HG03575 (cell line): ENCODE results near the gene CDH5.

ENCODE experiments used
- ATAC-seq: cut with Tn5 transposase; IDR thresholded peaks from one replicate; pipeline ENCODE4 v1.9.1; 2021; ENCODE audit not compliant: unreplicated experiment, insufficient number of reproducible peaks, low FRiP score; ENCODE audit errors: extremely low read depth

The CDH5 gene

DNA sequence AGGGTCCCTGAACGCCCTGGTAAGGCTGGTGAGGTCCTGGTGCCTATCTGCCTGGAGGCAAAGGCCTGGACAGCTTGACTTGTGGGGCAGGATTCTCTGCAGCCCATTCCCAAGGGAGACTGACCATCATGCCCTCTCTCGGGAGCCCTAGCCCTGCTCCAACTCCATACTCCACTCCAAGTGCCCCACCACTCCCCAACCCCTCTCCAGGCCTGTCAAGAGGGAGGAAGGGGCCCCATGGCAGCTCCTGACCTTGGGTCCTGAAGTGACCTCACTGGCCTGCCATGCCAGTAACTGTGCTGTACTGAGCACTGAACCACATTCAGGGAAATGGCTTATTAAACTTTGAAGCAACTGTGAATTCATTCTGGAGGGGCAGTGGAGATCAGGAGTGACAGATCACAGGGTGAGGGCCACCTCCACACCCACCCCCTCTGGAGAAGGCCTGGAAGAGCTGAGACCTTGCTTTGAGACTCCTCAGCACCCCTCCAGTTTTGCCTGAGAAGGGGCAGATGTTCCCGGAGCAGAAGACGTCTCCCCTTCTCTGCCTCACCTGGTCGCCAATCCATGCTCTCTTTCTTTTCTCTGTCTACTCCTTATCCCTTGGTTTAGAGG, 37.1 kb downstream of the CDH5 start:
- ATAC-seq, result no peak

DNA sequence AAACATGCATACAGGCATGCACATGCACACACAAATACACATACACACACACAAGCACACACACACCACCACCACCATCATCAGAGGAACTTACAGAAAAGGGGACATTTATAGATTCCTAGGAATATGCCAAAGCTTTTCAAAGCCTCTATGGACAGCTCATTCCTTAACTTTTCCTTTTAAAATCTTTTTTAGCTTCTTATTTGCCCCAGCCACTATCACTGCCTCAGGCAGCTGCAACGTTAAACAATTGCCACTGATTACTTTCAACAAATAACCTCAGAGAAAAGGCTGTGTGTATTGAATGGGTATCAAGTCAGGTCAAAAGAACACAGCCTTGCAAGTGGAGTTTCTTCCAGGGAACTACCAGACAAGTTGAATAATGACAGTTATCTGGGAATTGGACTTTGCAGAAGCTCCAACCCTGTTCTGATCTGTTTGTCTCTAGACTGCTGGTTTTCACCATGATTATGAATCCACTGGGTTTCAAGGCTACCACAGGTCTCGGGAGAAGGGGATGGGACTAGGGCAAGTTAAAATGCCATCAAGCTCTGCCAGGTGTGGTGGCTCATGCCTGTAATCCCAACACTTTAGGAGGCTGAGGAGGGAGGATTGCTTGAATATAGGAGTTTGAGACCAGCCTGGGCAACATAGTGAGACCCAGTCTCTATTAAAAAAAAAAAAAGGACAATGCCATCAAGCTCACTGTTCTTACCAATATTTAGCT, 38.7 kb downstream of the CDH5 start:
- no peak for ATAC-seq

GRCh38 chr16:66406534-66407221, 40.2 kb downstream of the CDH5 start:
- no peak for ATAC-seq

DNA sequence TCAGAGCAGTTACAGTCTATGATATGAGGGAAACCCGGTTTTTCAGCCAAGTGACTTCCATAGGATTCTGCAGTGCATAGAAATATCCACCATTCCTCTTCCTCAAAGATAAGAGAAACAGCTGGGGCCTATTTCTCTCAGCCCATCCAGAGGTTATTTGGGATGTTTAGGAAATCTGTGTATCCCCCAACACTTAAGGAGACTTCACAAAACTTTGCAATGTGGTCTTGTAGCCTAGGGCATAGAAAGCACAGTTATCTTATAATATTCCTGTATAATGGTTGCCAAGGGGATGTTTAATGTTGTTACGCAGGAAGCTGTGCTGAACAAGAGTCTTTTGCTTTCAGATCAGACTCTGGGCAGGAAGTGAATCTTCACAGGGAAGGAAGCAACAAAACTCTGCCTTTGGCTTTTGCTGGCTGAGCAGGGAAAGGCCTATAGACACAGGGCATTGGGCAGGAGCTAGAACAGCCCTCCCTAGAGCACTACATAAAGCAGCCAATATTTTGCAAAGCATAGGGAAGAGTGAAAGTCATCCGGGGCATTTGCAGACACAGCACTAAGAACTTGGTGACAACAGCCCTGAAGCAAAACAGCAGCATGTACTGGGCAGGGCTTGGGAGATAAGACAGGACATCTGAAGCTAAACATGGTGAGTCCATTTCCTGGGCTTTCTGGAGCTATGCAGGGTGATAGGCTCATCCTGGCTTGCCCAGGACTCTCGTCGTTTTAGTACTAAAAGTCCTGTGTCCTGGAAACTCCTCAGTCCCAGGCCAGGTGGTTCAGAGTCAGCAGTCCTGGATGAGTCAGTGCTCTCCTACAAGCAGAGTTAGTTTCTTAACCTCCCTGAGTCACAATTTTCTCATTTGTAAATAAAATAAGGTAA, 41.9 kb downstream of the CDH5 start:
- no peak for ATAC-seq

GRCh38 chr16:66409156-66409555, 42.7 kb downstream of the CDH5 start:
- no peak for ATAC-seq

DNA sequence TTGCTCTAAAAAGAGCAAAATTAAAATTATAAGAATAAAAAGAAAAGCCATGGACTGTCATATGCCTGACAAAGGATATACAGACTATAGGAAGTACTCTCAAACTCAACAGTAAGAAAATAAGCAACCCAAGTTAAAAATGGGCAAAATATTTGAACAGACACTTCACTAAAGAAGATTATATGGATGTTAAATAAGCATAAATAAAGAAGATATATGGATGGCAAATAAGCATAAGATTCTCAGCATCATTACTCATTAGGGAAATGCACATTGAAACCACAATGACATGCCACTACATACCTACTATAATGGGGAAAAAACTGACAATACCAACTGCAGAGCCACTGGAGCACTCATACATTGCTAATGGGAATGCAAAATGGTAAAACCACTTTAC, 45.7 kb downstream of the CDH5 start:
- ATAC-seq, result no peak

DNA sequence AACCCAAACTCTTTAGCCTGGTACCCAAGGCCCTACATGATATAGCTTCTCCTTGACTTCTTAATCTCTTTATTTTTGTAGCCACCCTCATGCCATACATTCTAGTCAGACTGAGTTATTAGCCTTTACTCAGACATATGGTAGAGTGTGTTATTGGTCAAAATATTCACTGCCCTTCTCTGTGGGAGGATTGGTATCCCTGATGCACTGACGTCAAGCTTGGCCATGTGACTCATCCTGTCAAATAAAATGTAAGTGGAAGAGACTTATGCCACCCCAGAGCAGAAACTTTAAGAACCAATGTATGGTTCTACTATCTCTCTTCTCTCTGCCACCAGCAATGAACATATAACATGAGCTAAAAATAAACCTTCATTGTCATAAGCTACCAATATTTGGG, 48.4 kb downstream of the CDH5 start:
- ATAC-seq, result no peak

DNA sequence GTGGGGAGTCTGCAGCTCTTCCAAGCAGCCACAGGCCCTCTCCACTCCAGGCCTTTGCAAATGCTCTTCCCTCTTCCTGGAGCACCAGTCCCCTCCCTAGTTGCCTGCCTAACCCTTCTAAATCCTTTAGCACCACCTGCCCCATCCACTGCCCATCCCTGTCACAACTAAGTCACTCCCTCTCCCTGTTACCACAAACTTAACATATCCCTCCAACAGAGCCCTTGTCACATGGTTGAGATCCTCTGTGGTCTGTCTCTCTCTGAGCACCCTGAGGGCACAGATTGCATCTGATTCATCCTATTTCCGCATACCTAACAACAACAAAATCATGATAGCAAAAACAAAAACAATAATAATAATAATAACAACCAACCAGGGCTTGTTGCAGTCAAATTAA, 49.6 kb downstream of the CDH5 start:
- ATAC-seq, result no peak

- ATAC-seq, result no peak
Observed at GRCh38 chr16:66416939-66417700, 50.6 kb downstream of the CDH5 start.

- ATAC-seq, result no peak
Observed at GRCh38 chr16:66418165-66418962, 51.9 kb downstream of the CDH5 start.

GRCh38 chr16:66419527-66419926, 53.0 kb downstream of the CDH5 start:
- no peak for ATAC-seq

GRCh38 chr16:66420396-66420795, 53.9 kb downstream of the CDH5 start:
- ATAC-seq, result no peak

GRCh38 chr16:66421891-66422290, 55.4 kb downstream of the CDH5 start:
- no peak for ATAC-seq

GRCh38 chr16:66422366-66422765, 55.9 kb downstream of the CDH5 start:
- no peak for ATAC-seq

DNA sequence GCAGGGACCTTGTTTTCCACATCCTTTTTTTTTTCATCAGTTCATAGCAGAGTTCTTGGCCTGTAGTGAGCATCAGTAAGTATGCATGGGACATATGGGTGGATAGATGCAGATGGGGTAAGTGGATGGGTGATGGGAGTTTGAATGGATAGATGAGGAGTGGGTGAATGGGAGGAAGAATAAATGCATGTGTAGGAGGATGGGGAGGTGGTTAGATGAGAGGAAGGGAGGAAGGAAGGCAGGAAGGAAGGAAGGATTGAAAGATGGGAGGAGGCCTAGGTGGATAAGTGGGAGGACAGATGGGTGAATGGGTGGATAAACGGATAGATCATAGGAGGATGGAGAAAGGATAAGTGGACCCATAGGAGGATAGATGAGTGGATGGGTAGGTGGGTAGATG, 56.7 kb downstream of the CDH5 start:
- ATAC-seq, result no peak

- ATAC-seq, result no peak
Observed at GRCh38 chr16:66425651-66426050, 59.2 kb downstream of the CDH5 start.

DNA sequence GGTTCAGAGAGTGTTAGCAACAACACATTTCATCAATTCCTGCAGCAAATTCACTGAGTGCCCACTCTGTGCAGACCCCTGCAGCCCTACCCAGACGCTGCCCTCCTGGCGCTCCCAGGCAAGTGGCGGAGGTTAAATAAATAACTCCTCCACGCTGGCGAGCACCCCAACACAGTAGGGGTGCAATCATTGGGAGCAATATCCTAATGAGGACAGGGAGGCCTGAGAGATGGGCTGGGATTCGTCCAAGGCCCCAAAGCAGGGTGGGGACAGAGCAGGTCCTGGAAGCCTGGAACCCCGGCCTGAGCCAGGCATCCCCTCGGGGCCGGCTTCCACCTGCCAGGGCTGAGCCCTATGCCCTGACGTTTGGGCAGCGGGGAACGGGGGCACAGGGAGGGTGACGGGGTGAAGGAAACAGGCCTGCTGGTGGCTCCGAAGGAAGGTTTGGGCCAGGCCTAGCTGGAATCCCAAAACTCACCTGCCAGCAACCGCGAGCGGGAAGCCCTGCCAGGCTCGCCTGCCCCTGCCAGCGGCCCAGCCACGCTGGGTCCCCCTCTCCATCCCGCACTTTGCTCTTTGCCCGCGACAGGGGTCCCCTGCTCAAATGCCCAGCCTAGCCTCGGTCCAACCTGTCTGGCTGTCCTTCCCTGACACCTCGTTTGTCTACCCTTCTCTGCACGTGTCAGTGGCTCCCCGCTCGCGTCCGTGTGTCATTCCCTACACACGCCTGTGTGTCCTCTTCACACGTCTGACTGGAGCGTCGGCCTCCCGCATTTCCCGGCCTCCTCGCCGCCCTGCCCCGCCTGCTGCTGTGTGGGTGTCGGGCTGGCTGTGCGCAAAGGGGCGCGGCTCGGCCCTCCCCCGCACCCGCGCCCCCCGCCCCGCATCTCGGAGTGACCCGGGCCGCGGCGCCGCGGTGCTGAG, 59.9 kb downstream of the CDH5 start:
- no peak for ATAC-seq
